ENCODE results near the gene LPP.

- no peak for TF ChIP-seq GATA2 (IDR thresholded peaks at IDR 0.05; ENCODE audit: low read depth, low read length)
- no peak for TF ChIP-seq GATA3 (IDR thresholded peaks at IDR 0.05; ENCODE audit: low read depth, low read length)
Observed at GRCh38 chr3:188926741-188927511, 773.0 kb downstream of the LPP start.

Measured in SH-SY5Y (cell line).